NT2/D1 (cell line): Measurements from ENCODE around the gene RASAL2.

ENCODE experiments used
- YY1 ChIP-seq: IDR thresholded peaks from 2 replicates; pipeline ENCODE4 v1.6.1; 2011; ENCODE audit not compliant: insufficient read length, insufficient read depth
- ZNF274 ChIP-seq: IDR thresholded peaks from 2 replicates; pipeline ENCODE4 v1.6.1; 2011; ENCODE audit warnings: mild to moderate bottlenecking, low read depth, low read length

DNA sequence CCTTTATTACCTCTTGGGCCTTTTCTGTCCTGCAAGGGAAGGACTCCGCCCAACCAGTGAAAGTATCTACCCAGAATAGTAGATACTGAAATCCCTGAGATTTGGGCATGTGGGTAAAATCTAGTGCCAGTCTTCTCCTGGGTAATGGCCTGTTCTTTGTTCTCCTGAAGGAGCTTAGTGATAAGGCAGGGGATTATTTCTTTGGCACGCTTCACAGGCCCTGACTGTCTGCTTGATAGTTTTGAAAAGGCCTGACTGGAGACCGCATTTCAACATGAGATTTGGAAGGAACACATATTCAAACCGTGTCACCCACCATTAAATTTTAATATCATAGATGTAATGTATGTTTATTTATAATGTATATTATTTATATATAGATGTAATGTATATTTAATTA, 48.9 kb downstream of the RASAL2 start:
- TF ChIP-seq YY1 (no peak), ZNF274 (no peak)
